ENCODE results near the gene ATP8A2. TPM values are rescaled to one million over a fixed set of nuclear protein-coding genes. Genes with fewer than 3 reads are reported as not detected.
"Not testable (repeated sequence)": the region's sequence is repeated elsewhere in the genome, so short reads cannot be mapped to it uniquely, and the experiment has no call there.

Gene ATP8A2
- total and polyA plus RNA-seq, 11 donors = 0.01 to 0.29 (median 0.05) TPM; not detected in 2

DNA sequence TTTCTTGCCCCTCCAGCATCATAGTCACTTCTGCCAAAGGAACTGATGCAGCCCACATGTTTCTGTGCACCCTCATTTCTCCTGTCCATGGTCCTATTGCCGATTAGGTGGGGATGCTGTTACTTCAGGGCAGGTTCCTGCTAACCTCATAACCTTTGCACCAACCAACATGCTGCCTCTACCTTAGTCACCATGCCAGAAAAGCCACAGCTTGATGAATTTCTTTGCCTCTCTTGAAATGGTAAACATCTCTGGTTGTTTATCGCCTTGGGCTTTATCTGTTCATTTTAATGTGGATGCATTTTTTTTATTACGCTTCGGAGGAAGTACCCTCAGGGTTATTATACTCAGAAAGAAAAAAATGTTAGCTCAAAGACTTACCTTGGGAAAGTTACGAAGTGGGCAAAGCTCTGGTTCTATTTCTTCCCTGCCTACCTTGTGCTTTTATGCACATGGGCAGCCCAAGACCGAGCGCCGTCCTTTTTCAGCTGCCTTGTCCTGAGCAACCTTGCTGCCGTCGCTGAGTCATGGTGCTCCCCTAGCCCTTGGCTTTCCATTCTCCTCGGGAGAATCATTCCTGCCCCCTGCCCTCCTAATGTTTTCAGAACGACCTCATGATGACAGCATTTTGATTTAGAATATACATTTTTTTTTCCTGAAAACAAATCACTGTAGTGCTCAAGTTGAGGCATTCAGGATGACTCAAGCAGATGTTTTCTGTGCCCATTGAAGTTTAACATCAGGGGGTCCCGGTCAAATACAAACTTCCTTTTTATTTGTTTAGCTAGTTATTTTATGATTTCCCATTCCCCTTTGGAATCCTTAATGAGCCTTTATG lies 400.1 kb downstream of the ATP8A2 start:
- Histone ChIP-seq H3K36me3 (no peaks in the 10 kb centered on the region), H3K27me3 (peaks cover 0 to 9% (median 0%) of the 10 kb centered on the region in 9 donors), H3K4me3 (no peak overlapping the region), H3K9me3 (no peaks in the 10 kb centered on the region), H3K4me1 (no peaks in the 10 kb centered on the region), H3K27ac (no peak overlapping the region)
- intact Hi-C loops (cut with DNase I) = no loop called here
- TF ChIP-seq, protein P1, sequence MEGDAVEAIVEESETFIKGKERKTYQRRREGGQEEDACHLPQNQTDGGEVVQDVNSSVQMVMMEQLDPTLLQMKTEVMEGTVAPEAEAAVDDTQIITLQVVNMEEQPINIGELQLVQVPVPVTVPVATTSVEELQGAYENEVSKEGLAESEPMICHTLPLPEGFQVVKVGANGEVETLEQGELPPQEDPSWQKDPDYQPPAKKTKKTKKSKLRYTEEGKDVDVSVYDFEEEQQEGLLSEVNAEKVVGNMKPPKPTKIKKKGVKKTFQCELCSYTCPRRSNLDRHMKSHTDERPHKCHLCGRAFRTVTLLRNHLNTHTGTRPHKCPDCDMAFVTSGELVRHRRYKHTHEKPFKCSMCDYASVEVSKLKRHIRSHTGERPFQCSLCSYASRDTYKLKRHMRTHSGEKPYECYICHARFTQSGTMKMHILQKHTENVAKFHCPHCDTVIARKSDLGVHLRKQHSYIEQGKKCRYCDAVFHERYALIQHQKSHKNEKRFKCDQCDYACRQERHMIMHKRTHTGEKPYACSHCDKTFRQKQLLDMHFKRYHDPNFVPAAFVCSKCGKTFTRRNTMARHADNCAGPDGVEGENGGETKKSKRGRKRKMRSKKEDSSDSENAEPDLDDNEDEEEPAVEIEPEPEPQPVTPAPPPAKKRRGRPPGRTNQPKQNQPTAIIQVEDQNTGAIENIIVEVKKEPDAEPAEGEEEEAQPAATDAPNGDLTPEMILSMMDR (IDR thresholded peaks at IDR 0.05) = no peak
- TF ChIP-seq POLR2A (IDR thresholded peaks at IDR 0.05) = no peak
- 75 to 83% (median 78%) methylated on average over 13 of the region's 13 CpGs for WGBS, 4 donors
- no peak for ATAC-seq
- no peak for DNase-seq

DNA sequence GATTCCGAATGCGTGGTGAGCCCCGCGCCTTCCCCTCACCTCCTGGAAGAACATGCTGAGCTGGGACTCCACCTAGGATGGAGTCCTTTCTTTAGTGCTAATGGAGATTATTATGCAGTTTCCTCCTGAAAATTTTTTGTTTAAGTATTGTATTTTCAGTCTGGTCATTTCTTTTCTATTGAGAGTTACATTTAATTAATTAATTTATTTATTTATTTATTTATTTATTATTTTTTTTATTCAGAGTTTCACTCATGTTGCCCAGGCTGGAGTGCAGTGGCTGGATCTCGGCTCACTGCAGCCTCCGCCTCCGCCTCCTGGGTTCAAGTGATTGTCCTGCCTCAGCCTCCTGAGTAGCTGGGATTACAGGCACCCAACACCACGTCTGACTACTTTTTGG lies 400.8 kb downstream of the ATP8A2 start:
- H3K27me3 ChIP-seq; H3K36me3 ChIP-seq; DNase-seq; H3K9me3 ChIP-seq; H3K4me3 ChIP-seq; ATAC-seq; intact Hi-C loops (cut with DNase I); H3K4me1 ChIP-seq; H3K27ac ChIP-seq: not testable (repeated sequence)
- 95 to 97% (median 96%) methylated on average over 8 of the region's 8 CpGs for WGBS, 4 donors

DNA sequence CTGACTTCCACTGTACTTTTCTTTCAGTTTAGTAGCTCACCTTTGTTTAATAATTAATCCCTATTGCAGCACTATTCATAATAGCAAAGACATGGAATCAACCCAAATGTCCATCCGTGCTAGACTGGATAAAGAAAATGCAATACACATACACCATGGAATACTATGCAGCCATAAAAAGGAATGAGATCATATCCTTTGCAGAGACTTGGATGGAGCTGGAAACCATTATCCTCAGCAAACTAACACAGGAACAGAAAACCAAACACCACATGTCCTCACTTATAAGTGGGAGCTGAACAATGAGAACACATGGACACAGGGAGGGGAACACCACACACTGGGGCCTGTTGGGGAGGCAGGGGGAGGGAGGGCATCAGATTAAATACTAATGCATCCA lies 402.3 kb downstream of the ATP8A2 start:
- WGBS, 4 donors = 79 to 97% (median 90%) methylated on average over 1 of the region's 1 CpG
- H3K27me3 ChIP-seq = peaks cover 0 to 13% (median 3%) of the 10 kb centered on the region in 9 donors
- H3K4me3 ChIP-seq = not testable (repeated sequence)

DNA sequence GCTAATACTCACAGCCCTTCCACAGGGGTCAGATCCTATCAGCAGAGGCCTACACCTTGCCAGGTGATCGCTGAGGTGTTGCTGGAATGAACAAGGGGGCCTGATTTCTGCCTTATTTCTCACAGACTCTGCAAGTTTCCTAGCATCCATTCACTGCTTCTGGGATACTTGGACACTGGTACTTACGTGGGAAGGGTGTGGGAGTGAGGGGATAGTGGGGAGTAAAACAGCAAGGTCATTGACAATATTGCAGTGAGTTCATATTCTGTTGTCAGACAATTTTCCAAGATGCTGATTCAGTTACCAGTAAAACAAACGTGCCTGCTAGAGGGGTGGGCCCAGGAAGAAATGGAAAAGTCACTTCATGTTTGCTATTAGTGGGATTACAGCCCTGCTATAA lies 403.5 kb downstream of the ATP8A2 start:
- 80 to 90% (median 89%) methylated on average over 3 of the region's 3 CpGs for WGBS, 4 donors
- H3K27me3 ChIP-seq = peaks cover 0 to 13% (median 2%) of the 10 kb centered on the region in 9 donors
- H3K9me3 ChIP-seq = no peaks in the 10 kb centered on the region
- no peak overlapping the region for H3K4me3 ChIP-seq
- intact Hi-C loops (cut with DNase I) = no loop called here
- TF ChIP-seq, protein P1 (IDR thresholded peaks at IDR 0.05) = no peak
- TF ChIP-seq POLR2A (IDR thresholded peaks at IDR 0.05) = no peak
- no peak for ATAC-seq
- H3K36me3 ChIP-seq = no peaks in the 10 kb centered on the region
- DNase-seq = no peak
- no peak overlapping the region for H3K27ac ChIP-seq
- H3K4me1 ChIP-seq = no peaks in the 10 kb centered on the region

More for the DNA sequence above, 402.3 kb downstream of the ATP8A2 start:
- H3K27ac ChIP-seq; H3K9me3 ChIP-seq; DNase-seq; intact Hi-C loops (cut with DNase I); ATAC-seq; H3K4me1 ChIP-seq; H3K36me3 ChIP-seq: not testable (repeated sequence)

DNA sequence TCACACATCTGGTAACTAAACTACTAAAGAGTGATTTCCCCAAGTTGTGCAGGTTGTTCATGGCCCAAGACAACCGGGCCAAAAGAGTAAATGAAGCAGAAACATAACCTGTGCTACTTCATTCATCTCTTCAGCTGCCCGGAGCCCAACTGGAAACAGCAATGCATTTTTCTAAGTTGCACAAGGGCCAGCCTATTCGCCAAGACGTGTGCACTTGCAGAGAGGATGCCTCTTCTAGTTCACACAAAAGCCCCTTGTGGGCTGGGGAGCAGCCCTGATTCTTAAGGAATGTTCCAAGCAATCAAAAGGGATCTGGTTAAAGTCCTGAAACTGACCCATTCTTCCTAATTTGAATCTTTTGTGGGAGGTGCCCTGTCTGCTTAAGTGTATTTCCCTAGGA lies 404.2 kb downstream of the ATP8A2 start:
- no peak overlapping the region for H3K4me3 ChIP-seq
- H3K9me3 ChIP-seq = no peaks in the 10 kb centered on the region
- TF ChIP-seq POLR2A (IDR thresholded peaks at IDR 0.05) = no peak
- TF ChIP-seq, protein P1 (IDR thresholded peaks at IDR 0.05) = no peak
- H3K36me3 ChIP-seq = no peaks in the 10 kb centered on the region
- intact Hi-C loops (cut with DNase I) = no loop called here
- no peak for DNase-seq
- no peak overlapping the region for H3K27ac ChIP-seq
- H3K27me3 ChIP-seq = peaks cover 0 to 13% (median 2%) of the 10 kb centered on the region in 9 donors
- WGBS, 4 donors = 85 to 95% (median 87%) methylated on average over 4 of the region's 4 CpGs
- no peaks in the 10 kb centered on the region for H3K4me1 ChIP-seq
- ATAC-seq = no peak

All from heart left ventricle (tissue), 16 donors.